GM13976 (cell line): ENCODE results near the gene MAP3K12.
"Not testable (repeated sequence)": the region's sequence is repeated elsewhere in the genome, so short reads cannot be mapped to it uniquely, and the experiment has no call there.

Experiments used
- DNase-seq: peaks from one replicate; pipeline ENCODE4 v3.0.0; 2012; ENCODE audit warnings: low spot score
- in situ Hi-C: fragments of 300-500 bp; cut with MboI; formaldehyde crosslinking; loops from one replicate; pipeline ENCODE4 v1.12.0; 2022; ENCODE audit warnings: low sequenced_read_pairs, mixed read lengths, inconsistent platforms; ENCODE audit not compliant: unreplicated experiment
- TF ChIP-seq, protein P1 (sequence below): IDR thresholded peaks from 2 replicates; pipeline ENCODE4 v1.5.1; 2012; ENCODE audit warnings: borderline replicate concordance, mild to moderate bottlenecking; ENCODE audit not compliant: insufficient read depth; ENCODE audit errors: extremely low read depth, missing control alignments, control extremely low read depth

The MAP3K12 gene, protein sequence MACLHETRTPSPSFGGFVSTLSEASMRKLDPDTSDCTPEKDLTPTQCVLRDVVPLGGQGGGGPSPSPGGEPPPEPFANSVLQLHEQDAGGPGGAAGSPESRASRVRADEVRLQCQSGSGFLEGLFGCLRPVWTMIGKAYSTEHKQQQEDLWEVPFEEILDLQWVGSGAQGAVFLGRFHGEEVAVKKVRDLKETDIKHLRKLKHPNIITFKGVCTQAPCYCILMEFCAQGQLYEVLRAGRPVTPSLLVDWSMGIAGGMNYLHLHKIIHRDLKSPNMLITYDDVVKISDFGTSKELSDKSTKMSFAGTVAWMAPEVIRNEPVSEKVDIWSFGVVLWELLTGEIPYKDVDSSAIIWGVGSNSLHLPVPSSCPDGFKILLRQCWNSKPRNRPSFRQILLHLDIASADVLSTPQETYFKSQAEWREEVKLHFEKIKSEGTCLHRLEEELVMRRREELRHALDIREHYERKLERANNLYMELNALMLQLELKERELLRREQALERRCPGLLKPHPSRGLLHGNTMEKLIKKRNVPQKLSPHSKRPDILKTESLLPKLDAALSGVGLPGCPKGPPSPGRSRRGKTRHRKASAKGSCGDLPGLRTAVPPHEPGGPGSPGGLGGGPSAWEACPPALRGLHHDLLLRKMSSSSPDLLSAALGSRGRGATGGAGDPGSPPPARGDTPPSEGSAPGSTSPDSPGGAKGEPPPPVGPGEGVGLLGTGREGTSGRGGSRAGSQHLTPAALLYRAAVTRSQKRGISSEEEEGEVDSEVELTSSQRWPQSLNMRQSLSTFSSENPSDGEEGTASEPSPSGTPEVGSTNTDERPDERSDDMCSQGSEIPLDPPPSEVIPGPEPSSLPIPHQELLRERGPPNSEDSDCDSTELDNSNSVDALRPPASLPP

DNA sequence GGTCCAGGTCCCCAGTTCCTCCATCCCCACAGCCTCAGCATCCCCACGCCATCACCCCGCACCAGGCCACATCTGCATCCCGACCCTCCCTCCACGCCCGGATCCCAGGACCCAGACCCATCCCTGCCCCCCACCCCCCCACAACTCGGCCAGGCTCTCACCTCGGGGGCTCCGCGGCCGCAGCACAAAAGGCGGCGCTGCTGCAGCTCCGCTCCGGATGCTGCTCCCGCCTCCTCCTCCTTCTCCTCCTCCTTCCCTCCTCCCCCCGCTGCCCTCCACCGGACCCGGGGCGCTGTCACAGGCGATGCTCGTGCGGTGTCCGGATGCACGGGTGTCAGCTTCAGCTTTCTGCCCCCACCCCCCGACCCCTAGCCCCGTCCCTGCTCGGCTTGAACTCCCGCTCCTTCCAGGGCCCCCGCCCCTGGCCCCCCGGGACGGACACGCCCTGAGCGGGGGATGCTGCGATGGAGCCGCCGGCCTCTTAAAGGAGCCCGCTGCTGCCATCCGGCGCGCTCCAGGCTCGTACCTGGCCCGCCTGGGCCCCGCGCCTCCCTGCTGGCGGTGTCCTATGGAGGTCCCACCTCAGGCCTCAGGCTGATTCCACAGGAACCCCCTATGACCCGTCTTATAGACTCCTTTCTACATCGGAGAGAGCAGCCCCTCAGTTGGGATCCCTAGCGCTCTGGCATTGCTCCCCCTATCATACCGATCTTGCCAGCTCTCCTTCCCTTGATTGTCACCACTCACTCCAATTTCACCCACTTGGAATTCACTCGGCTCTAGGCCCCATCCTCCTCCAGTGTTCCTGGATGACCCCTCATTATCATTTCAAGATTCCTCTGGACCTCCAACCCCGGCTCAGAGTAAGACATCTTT lies at the start of gene MAP3K12:
MAP3K12 (minus strand) TSS at position 193 of the 876 bp plus-strand sequence. CDS start 12,067 bp downstream, outside the sequence.
- DNase-seq: peak; percentile 70
- TF ChIP-seq, protein P1, sequence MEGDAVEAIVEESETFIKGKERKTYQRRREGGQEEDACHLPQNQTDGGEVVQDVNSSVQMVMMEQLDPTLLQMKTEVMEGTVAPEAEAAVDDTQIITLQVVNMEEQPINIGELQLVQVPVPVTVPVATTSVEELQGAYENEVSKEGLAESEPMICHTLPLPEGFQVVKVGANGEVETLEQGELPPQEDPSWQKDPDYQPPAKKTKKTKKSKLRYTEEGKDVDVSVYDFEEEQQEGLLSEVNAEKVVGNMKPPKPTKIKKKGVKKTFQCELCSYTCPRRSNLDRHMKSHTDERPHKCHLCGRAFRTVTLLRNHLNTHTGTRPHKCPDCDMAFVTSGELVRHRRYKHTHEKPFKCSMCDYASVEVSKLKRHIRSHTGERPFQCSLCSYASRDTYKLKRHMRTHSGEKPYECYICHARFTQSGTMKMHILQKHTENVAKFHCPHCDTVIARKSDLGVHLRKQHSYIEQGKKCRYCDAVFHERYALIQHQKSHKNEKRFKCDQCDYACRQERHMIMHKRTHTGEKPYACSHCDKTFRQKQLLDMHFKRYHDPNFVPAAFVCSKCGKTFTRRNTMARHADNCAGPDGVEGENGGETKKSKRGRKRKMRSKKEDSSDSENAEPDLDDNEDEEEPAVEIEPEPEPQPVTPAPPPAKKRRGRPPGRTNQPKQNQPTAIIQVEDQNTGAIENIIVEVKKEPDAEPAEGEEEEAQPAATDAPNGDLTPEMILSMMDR: peak; percentile 15
- in situ Hi-C loops: no loop called here

DNA sequence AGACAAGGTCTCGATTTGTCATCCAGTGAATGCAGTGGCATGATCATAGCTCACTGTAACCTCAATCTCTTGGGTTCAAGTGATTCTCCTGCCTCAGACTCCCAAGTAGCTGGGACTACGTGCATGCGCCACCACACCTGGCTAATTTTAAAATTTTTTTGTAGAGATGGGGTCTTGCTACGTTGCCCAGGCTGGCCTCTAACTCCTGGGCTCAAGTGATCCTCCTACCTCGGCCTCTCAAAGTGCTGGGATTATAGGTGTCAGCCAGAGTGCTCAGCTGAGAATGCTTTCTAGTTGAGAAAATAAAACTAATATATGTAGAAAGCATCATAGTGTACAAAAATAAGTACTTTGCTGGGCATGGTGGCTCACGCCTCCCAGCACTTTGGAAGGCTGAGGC lies 49.1 kb upstream of the MAP3K12 start:
- not testable (repeated sequence) for DNase-seq
- in situ Hi-C loops: loop anchor here (5.0 to 10.0 kb wide), 2 partner anchors 129 to 196 kb away; partner anchors contain the start of gene ATP5MC2

DNA sequence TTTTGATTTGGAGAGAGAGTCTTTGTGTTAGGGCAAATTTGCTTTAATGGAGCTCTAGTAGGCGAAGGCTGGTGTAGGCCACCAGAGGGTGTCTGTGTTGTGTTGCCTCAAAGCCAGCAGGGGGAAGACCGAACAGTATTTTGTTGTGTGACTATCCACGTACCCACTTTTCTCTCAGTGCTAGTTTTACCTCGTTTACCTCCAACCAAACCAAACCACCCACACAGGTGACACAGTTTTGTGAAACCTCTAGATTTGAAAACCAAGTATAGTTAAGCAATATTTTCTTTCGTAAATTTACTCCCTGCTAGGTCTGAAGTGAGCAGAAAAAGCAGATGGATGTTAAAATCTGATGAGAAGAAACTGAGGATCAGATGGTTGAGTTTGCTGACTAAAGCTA lies 44.3 kb upstream of the MAP3K12 start:
- in situ Hi-C loops: loop anchor here (10.0 kb wide), 1 partner anchor 201 kb away; no protein-coding TSS in a partner anchor
- DNase-seq: peak; percentile 78

DNA sequence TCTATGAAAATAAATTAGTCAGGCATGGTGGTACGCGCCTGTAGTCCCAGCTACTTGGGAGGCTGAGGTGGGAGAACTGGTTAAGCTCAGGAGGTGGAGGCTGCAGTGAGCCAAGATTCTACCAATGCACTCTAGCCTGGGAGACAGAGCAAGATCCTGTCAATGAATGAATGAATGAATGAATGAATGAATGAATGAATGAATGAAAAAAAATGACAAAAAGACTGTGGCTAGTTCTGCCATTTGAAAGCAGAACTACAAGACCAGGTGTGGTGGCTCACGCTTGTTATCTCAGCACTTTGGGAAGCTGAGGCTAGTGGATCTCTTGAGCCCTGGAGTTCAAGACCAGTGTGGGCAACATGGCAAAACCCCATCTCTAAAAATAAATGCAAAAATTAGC lies 40.3 kb upstream of the MAP3K12 start:
- no peak for DNase-seq
- in situ Hi-C loops: no loop called here
- TF ChIP-seq, protein P1: no peak

More for the DNA sequence above, 44.3 kb upstream of the MAP3K12 start:
- TF ChIP-seq, protein P1: peak; percentile 85

DNA sequence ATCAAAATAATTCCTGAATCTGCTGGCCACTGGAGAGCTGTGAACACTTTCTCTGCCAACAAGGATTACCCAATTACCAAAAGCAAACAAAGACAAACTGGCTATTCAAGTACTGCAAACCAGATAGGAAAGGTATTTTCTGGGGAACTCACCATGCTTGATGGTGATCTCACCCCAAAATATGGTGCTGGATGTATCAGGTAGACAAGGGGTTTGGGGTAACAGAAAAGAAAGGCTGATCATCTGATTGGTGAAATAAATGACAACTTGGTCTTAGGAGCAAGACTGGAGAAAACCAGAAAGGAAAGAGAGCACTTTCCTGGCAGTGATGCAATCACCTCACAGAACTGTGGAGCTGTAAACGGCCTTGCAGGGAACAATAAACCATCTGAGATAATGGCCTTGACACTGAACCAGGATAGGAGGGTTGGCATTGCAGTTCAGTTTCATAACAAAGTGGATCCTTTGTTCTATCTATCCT lies 39.0 kb upstream of the MAP3K12 start:
- in situ Hi-C loops: no loop called here
- TF ChIP-seq, protein P1: no peak
- no peak for DNase-seq

DNA sequence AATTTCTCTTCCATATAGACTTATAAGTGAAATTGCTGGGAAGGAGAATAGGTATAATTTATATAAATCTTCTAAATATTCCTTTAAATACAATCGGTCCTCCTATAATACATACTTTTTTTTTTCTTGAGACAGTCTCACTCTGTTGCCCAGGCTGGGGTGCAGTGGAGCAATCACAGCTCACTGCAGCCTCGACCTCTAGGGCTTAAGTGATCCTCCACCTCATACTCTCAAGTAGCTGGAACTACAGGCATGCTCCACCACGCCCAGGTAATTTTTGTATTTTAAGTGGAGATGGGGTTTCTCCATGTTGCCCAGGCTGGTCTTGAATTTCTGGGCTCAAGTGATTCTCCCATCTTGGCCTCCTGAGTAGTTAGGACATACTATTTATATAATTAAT lies 37.7 kb upstream of the MAP3K12 start:
- in situ Hi-C loops: no loop called here
- DNase-seq: no peak
- TF ChIP-seq, protein P1: no peak
